Measurements from ENCODE around the gene SPINK8.

DNA sequence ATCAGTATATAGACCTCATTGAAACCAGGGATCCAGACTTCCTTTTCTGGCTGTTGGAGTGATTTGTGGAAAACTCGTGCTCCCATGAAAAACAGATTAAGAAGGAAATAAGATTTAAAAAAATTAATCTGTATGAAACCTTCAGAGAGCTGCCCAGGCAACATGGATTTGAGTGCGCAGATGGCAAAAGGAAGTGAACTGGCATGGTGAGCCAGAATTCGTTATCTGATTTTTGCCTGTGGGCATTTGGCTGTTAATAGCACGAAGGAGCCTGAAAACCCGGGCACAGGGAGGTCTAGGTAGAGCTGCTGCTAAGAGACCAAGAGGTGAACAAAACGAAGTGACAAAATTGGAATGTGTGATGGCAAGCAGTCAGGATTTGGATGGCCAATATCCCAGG lies 19.1 kb upstream of the SPINK8 start:
- TF ChIP-seq EZH2 (IDR thresholded peaks at IDR 0.05; ENCODE audit: borderline replicate concordance, insufficient read depth, low read depth, low read length, poor library complexity, severe bottlenecking) (no peak), CTCF (IDR thresholded peaks at IDR 0.05) (no peak)

All from B cell (primary cell).